RPMI7951 (cell line): ENCODE data around the gene CLEC4A. TPM values are rescaled to one million over a fixed set of nuclear protein-coding genes. Genes with fewer than 3 reads are reported as not detected.
"Not testable (repeated sequence)": the region's sequence is repeated elsewhere in the genome, so short reads cannot be mapped to it uniquely, and the experiment has no call there.

ENCODE experiments used
- DNase-seq: peaks from one replicate; pipeline ENCODE4 v3.0.0-alpha.2; 2012; ENCODE audit warnings: low read depth
- total RNA-seq: library from RNA; depleted of rRNA; stranded (reverse); fragments of >200 nt; shearing (Covaris generic); gene quantifications from 2 replicates; pipeline ENCODE4 v1.2.3, GENCODE V29; 2014; rRNA removed

The CLEC4A gene
- total RNA-seq, 1 experiment from 2014 or later, result 0.48 TPM

- DNase-seq, result not testable (repeated sequence)
Observed at GRCh38 chr12:8133636-8134397, 10.4 kb downstream of the CLEC4A start.

- DNase-seq, result not testable (repeated sequence)
Observed at GRCh38 chr12:8134398-8134930, 11.0 kb downstream of the CLEC4A start.

- DNase-seq, result not testable (repeated sequence)
Observed at GRCh38 chr12:8141647-8142046, 18.2 kb downstream of the CLEC4A start.

DNA sequence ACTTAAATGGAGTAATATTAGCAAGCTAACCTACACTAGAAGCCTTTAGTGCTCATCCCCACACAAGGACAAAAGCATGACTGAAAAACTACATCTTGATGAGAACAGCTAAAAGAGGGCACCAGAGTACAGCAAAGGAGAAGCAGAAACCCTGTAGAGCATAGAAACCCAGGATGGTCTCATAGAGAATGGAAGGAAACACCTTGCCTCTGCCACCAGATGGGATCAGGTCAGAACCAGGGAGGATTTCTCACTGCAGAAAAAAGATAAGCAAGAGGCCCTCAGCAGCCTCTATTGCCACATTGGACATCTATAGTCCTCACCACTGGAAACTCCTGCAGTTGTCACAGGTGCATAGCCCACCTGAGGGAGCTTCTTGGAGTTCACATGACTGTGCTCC, 19.8 kb downstream of the CLEC4A start:
- DNase-seq, result no peak

- peak; percentile 89 for DNase-seq
Observed at GRCh38 chr12:8145754-8146441, 22.5 kb downstream of the CLEC4A start.

- DNase-seq, result no peak
Observed at GRCh38 chr12:8146442-8146771, 23.0 kb downstream of the CLEC4A start.

- DNase-seq, result no peak
Observed at GRCh38 chr12:8154526-8154925, 31.1 kb downstream of the CLEC4A start.

GRCh38 chr12:8156416-8156815, 33.0 kb downstream of the CLEC4A start:
- DNase-seq, result no peak

DNA sequence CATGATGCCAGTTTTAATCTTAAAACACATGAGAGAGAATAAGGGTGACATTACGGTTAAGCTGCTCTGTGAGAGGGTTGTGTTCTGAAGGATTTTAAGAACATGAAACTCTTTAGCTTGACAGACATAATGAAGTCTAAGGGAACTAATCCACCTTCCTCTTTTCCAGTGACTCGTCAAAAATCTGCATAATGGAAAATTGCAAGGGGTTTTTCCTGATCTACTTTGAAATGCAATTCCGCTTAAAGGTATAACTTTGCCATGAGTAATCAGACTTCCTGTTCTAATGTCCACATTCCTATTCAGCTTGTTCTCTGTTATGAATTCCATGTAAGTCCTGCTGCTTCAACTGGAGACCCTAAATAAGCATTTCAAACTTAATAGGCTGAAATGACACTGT, 33.4 kb downstream of the CLEC4A start, which contains the start of gene ZNF705A:
Gene ZNF705A, plus strand, starts transcription at position 171 of the 400 bp plus-strand sequence. CDS start 15,611 bp downstream, outside the sequence.
- DNase-seq, result peak; percentile 49

GRCh38 chr12:8157484-8158198, 34.2 kb downstream of the CLEC4A start:
- no peak for DNase-seq

DNA sequence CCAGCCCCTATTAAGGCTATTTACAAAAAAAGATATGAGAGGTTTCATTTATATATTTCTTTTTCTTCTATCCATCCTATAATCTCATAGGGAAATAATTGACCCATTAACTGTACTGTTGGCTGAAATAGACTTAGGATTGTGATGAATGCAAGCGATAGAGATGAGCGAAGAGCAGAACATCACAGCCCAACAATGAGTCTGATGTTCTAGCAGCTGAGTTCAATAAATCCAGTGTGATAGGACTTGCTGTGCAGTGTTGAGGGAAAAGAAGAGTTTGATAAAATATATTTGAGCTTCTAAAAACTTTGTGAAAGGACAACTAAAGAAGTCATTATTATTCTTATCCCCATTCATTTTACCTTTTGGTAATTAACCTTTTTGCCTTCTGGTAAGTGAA, 49.5 kb downstream of the CLEC4A start:
- DNase-seq, result not testable (repeated sequence)

GRCh38 chr12:8179989-8180585, 56.7 kb downstream of the CLEC4A start:
- peak; percentile 66 for DNase-seq

DNA sequence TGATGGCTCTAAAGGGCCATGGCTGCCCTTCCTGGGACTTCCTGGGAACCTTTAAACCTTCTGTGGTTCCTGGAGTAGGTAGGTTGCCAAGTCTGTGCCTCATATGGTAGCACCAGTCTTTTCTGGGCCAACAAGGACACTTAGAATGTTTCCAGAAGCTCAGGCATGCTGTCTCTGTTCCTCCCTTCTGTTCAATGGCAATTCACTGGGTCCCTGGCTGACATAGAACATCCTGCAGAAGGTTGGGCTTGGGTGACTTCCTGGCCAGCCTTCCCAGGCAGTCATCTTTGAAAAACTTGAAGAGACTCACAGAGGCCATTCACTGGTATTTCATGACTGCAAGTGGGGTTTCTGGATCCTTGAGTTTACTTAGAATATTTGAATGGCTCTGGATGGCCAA, 57.9 kb downstream of the CLEC4A start:
- DNase-seq, result not testable (repeated sequence)

DNA sequence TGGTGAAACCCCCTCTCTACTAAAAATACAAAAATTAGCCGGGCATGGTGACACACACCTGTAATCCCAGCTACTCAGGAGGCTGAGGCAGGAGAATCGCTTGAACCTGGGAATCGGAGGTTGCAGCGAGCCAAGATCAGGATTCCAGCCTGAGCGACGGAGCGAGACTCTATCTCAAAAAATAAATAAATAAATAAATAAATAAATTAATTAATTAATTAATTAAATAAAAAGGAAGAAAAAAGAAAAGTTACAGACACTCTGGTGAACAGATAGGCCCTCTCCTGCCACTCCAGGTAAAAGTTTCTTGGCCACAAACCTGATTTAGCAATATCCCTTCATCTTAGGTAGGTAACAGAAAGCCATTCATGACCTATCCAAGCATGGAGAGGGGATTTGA, 59.5 kb downstream of the CLEC4A start:
- not testable (repeated sequence) for DNase-seq

GRCh38 chr12:8183346-8183745, 59.9 kb downstream of the CLEC4A start:
- not testable (repeated sequence) for DNase-seq

- not testable (repeated sequence) for DNase-seq
Observed at GRCh38 chr12:8184206-8184605, 60.8 kb downstream of the CLEC4A start.

DNA sequence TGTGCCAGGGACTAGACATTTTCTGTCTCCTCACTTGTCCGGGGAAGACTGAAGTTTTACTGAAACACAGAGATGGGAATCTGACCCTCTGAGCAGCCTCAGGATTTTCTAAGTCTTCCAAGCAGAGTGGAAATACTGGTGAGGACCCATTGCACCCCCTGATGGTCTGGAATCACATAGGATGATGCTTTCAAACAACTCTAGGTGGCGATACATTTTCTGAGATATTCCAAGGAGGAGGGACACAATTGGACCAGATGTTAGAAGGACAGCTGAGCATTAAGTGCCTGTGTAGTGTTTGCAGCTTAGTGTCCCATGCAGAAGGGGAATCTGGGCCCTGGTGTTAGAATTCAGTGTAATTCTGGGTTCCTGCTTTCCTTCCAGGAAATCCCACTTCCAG, 64.7 kb downstream of the CLEC4A start:
- not testable (repeated sequence) for DNase-seq

Other genes starting within 250 kb of the CLEC4A start
- gene SLC2A3, start 187.4 kb upstream of the CLEC4A start, total RNA-seq, result 20.1 and 20.6 TPM in 2 replicates
- gene FOXJ2, start 90.9 kb upstream of the CLEC4A start, total RNA-seq, result 6.7 and 7.0 TPM in 2 replicates
- 0.39 and 1.2 TPM in 2 replicates for gene C3AR1, start 57.3 kb upstream of the CLEC4A start, total RNA-seq
- gene NECAP1, start 41.3 kb upstream of the CLEC4A start, total RNA-seq, result 25.7 and 30.8 TPM in 2 replicates
- gene ZNF705A, start 33.4 kb downstream of the CLEC4A start, total RNA-seq, result not detected in 2 replicates
- not detected in 2 replicates for gene FAM90A1, start 104.0 kb downstream of the CLEC4A start, total RNA-seq